NCI-H510A treated with DMSO at 0.1 percent for 48 hours (cell line): ENCODE measurements around the gene RD3L.
A peak's percentile ranks its signal among the peaks of the same experiment; 100 is the strongest.
"Not testable (repeated sequence)": the region's sequence is repeated elsewhere in the genome, so short reads cannot be mapped to it uniquely, and the experiment has no call there.

ENCODE experiments used
- DNase-seq: peaks from one replicate; lab custom pipeline; 2025; lab: John Stamatoyannopoulos, UW

Gene RD3L

DNA sequence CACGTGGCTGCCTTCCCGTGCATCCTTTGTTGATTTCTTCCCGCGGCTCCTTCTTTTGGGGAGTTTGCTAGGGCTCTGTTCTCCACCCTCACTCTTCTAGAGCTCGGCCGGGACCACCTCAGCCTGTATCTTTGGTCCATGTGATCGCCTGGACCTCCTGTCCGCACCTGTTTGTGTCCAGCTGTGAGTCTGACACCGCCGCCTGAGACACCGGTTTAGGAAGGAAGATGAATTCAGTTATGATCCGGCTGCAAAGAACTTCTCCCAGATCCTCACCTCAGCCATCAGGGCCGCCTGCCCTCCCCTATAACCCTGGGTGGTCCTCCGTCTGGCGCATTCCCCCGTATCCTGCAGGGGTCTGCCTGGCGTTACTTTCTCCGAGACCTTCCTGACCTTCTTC, 14.8 kb downstream of the RD3L start:
- DNase-seq = no peak

DNA sequence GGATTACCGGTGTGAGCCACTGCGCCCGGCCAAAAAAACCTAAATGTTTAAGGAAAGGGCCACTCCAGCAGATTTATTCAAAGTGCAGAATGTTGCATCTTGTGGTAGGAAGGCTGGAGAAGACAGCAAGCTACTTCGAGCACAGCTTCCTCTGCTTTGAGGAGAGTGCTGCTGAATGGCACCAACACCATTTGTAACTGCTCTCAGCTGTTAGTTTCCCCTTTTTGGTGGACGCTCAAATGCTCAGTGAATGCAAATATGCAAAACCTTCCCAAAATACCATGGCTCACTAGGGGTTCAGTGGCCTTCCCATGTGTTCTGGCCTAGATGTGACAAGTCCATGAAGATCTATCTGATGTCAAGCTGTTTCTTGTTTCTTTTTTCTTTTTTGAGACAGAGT, 17.0 kb downstream of the RD3L start:
- no peak for DNase-seq

DNA sequence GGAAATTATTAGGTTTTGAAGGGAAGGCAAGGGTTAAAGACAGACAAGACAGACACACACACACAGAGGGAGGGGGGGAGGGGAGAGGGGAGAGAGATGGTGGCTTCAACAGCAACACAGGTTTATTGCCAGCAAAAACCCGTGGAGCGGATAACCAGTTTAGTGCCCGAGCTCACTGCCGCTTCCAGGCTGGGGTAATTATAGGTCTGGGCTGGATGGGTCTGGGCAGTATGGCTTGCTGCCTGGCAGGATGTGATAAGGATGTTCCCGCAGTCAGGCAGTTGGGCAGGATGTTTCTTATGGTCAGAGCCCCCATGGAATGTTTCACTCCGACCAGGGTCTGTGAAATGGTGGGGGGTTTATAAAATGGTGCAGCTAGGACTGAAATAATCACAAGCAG, 18.5 kb downstream of the RD3L start:
- DNase-seq = no peak

GRCh38 chr14:103921855-103922200, 20.5 kb downstream of the RD3L start:
- not testable (repeated sequence) for DNase-seq

DNA sequence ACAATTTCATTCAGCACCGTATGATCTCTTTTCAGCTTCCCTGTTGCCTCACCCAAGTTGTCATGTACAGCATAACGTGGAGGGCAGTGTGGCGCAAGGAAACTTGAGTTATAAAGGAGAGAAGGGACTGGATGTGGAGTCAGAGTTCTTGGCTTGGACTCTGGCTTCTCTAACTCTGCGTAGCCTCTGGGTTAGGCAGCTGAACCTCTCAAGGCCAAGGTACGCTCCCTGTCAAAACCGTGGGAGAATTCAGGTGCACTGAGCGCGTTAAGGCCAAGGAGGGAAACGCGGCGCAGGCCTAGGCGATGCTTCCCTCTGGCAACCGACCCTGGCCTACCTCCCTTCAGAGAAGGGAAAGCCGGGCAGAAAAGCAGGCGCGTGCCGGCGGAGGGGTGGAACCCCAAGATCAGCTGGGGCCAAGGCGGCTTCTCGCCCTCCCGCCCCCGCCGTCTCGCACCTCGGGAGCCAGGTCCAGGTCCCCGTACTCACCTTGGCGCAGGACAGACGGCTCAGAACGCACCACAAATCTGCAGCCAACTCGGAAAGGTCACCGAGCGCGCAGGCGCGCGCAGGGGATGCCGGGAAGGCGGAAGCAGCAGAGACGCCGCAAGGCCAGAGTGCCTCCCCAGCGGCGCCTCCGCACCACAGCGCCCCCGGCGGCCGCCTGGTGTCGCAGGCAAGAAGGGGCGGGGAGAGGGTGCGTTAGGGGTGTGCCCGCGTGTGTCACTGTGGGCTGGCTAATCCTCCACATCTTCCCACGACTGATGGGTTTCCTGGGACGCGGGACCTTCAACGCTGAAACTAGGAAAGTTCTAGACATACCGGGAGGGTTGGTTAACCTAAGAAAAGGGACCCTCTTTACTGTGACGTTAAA, 21.1 kb downstream of the RD3L start:
- DNase-seq = peak; percentile 92

GRCh38 chr14:103916636-103917262, 25.6 kb downstream of the RD3L start:
- DNase-seq = no peak

DNA sequence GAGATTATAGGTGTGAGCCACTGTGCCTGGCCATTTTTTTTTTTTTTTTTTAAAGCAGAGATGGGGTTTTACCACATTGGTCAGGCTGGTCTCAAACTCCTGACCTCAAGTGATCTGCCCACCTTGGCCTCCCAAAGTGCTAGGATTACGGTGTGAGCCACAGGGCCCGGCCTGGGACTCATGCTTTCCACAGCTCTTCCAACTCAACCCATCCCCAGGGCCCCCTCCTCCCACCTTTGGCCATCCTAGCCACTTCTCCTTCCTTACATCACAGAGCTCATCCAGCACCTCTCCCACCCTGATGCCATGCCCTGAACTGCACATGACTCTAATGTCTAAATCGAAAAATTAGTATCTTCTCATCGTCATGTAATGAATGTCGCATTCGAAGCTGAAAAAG, 26.7 kb downstream of the RD3L start:
- no peak for DNase-seq

- DNase-seq = no peak
These were observed 31.3 kb downstream of the RD3L start for GRCh38 chr14:103910984-103911383.

- peak; percentile 87 for DNase-seq
These were observed 31.9 kb downstream of the RD3L start for GRCh38 chr14:103910262-103910935.

DNA sequence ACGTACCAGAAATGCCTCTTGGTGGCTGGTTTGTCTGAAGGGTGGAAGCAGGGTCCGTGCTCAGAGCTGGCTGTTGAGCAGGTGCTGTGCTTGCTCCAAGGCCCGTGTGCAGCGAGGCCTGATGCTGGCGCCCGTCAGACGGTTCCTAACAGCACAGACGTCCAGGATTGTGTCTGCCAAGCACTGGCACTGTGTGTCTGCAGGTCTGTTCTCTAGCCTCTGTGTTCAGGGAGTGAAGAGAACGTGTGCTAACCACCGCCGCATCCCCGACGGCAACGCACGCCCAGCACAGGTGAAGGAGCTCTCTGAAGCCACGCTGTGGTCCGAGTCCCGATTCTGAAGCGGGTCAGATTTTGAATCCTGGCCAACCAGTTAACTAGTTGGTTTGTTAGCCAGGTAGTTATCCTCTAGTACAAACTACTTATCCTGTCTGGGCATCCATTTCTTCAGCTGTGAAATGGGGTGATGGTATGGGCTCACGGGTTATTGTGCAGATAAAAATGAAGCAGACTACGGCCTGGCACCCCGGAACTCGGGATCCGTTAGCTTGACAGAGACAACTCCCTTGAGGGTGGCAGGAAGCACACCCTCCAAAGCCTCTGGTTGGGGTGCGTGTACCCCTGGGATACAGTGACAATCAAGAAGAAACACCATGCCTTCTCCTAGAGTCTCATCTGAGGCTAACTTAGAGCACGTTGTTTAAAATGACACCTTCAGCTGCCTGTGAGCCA, 32.6 kb downstream of the RD3L start:
- no peak for DNase-seq

- no peak for DNase-seq
These were observed 33.7 kb downstream of the RD3L start for GRCh38 chr14:103908580-103908979.

DNA sequence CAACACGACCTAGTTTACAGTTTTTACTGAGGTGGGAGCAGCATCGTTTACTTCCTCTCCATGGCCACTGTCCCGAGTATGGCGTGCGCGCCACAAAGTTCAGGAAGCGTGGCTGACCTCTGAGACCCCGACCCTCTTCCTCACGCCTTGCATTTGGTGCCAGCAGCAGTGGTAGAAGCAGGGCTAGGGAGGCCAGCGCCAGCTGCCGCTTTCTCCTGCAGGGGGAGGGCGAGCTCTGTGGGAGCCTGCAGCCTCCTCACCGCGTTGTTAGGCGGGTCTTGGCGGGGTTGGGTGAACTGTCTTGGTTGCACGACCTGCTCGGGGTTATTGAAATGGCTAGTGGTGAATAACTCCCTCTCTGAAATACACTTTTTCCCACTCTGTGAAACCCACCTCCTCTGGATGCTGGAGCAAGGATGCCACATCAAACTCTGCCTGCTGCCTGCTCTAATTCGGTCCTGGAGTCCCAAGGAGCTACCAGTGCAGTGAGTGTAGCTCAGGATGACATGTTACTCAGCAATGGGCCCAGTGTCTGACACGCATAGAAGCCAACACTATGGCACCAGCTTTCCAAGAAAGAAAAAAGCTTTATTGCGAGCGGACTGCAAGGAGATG, 36.4 kb downstream of the RD3L start:
- DNase-seq = no peak

DNA sequence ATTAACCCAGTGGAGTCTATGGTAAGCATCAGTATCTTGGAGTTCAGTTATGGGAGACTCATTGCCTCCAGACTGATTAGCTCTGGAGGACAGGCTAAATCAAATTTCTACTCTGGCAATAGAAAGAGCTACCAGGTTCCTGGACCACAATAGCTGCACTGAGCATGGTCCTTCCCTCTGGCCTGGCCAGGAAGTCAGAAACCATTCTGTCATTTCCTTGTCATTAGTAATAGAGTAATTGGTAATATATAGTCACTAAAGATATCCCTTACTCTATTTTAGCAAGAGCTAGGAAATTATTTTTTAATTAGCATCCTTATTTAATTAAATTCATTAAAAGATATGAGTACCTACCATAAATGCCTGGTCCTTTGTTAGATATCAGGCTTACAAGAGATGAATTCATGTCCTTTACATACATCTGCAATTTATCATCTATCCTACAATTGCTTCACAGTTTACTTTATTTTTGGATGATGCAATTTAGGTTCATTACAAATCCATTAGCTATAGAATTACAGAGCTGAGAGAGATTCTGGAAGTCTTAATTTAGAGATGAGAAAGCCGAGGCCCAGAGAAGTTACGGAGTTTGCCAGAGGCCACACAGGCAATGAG, 37.7 kb downstream of the RD3L start:
- DNase-seq = no peak

DNA sequence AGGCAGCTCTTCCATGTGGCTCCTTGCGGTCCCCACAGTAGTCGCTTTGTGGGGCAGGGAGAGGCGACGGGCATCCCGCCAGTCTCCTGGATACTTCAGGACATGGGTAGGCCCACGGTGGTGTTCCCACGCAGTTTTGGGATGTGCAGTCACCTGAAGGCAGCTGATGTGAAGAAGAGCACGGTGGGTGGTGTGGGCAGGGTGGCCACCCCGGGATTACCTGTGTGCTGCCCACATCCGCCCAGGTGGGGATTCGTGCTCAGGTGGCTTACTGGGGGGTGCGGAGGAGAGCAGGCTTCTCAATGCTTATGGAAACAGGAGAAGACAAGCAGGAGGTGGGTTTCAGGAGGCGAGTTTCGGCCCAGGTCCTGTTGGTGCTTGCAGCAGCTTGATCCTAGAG, 42.5 kb downstream of the RD3L start:
- no peak for DNase-seq

DNA sequence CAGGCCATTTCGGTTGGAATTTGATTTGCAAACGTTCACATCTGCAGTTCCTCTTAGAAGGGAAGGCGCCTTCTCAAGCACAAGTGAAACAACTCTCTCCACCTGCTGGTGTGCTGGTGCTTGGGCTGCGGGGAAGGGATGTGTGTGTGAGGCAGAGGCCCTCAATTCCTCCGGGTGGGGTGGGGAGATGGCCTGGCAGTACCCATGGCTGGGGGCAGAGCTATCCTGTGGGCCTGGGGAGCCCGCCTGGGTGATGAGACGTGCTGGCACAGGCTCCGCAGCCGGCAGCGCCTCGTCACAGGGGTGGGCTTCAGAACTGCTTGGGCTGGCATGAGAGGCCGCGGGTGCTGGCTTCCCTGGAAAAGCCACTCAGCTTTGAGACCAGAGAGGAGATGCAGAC, 43.0 kb downstream of the RD3L start:
- DNase-seq = no peak

GRCh38 chr14:103898711-103899110, 43.6 kb downstream of the RD3L start:
- DNase-seq = no peak

- no peak for DNase-seq
These were observed 44.1 kb downstream of the RD3L start for GRCh38 chr14:103898204-103898603.

DNA sequence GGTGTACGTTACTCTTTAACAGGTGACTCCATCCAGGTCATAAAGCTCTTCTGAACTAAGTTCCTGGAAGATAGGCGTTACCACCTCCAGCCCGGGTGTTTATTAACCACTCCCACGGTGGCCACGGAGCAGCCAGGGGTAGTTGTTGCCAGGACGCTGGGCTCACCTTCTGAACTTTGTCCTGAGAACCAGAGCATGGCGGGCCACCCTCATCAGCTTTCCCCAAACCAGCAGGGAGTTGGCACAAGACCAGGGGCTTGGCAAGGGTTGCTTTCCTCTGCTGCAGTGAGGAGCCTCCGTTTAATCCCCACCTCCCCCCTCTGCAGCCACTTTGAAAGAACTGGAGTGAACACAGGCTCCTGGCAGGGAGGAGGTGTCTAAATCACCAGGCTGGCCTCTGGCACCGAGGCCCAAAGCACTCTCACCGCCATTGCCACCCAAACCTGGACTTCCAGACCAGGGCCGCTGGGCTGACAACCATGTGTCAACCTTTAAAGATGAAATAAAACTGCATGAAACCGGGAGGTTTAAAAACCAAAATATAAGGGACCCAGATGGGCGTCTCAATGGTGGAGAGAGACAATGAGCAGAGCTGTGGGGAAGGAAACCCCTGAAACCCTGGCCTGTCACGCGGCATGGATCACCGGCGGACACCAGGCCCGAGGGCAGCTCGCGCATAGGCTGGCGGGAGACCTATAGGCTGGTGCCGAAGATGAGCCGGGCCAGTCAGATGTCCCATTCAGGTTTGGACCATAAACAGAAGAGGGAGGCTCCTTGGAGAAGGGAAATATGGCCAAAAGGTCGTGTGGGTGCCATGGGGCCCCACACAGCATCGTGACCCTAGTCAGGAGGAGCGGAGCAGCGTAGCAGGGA, 45.0 kb downstream of the RD3L start:
- no peak for DNase-seq

DNA sequence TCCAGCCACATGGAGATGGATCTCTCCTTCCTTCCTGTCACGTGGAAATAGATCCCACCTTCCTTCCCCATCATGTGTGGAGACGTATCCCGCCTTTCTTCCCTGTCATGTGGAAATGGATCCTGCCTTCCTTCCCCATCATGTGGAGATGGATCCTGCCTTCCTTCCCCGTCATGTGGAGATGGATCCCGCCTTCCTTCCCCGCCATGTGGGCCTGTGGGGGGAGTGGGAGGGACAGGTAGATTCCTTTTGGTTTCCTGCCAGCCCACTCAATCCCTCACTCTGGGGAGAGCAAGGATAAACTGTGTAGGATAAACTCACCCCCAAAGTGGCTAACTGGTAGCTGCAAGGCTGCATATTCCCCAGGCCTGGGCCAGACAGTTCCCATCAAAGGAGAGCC, 45.8 kb downstream of the RD3L start:
- no peak for DNase-seq

DNA sequence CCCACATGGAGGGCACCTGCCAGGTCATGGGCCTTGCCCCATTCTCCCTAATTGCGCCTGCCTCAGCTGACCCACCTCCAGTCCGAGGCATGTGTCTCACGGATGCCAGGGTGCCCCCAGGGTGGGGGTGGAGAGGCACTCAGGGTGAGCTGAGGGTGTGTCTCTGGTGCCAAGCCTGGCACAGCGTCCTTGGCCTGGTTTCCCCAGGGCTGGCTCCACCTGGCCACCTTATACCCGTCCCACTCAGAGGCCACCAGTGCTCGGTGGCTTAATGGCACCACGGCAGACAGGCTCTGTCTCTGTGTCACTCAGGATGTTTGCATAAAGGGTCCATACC, 47.6 kb downstream of the RD3L start:
- no peak for DNase-seq
